T-helper 17 cell (primary cell): ENCODE data around the gene PITPNC1. TPM values are rescaled to one million over a fixed set of nuclear protein-coding genes. Genes with fewer than 3 reads are reported as not detected.
A peak's percentile ranks its signal among the peaks of the same experiment; 100 is the strongest.
"Not testable (repeated sequence)": the region's sequence is repeated elsewhere in the genome, so short reads cannot be mapped to it uniquely, and the experiment has no call there.

Source experiments
- ATAC-seq: fragments of 150-1000 bp; cut with Tn5 transposase; 2 replicates; pipeline ENCODE4 v1.10.0; 2021; ENCODE audit warnings: mild to moderate bottlenecking, moderate library complexity
- DNase-seq, 3 donors: peaks; one replicate each; pipeline versions ENCODE4 v3.0.0 to v3.0.0-alpha.2; 2020 to 2021
- H3K9me3 ChIP-seq: one replicate; pipeline ENCODE4 v1.7.0; 2013; ENCODE audit warnings: low read length, mild to moderate bottlenecking; ENCODE audit not compliant: control insufficient read depth, poor library complexity, severe bottlenecking
- H3K27ac Mint-ChIP-seq: one replicate; pipeline ENCODE4 v1.8.0; 2022; ENCODE audit warnings: mild to moderate bottlenecking, moderate library complexity, mixed read lengths
- H3K27me3 Mint-ChIP-seq: one replicate; pipeline ENCODE4 v1.8.0; 2022; ENCODE audit warnings: mixed read lengths
- H3K36me3 Mint-ChIP-seq: one replicate; pipeline ENCODE4 v1.8.0; 2022; ENCODE audit warnings: low read depth, mixed read lengths
- H3K4me1 Mint-ChIP-seq: one replicate; pipeline ENCODE4 v1.8.0; 2022; ENCODE audit warnings: mild to moderate bottlenecking, mixed read lengths
- H3K4me3 Mint-ChIP-seq: one replicate; pipeline ENCODE4 v1.8.0; 2022; ENCODE audit warnings: mild to moderate bottlenecking, moderate library complexity, mixed read lengths
- total RNA-seq, 4 donors: library from RNA in 2 of 4; stranded (reverse) in 2 of 4; gene quantifications; one replicate each; pipeline ENCODE4 v1.2.3 and lab custom pipeline; 2022 to 2026

PITPNC1 gene
- total RNA-seq, 2 donors from 2014 or later = 72.9 to 82.0 TPM

GRCh38 chr17:67393809-67394397 is 16.8 kb downstream of the PITPNC1 start:
- no peak for ATAC-seq
- no peak overlapping the region for H3K4me3 Mint-ChIP-seq
- no peaks in the 10 kb centered on the region for H3K36me3 Mint-ChIP-seq
- H3K27me3 Mint-ChIP-seq = no peaks in the 10 kb centered on the region
- no peaks in the 10 kb centered on the region for H3K9me3 ChIP-seq
- DNase-seq = no peak
- peaks cover 31% of the 10 kb centered on the region for H3K4me1 Mint-ChIP-seq
- H3K27ac Mint-ChIP-seq = peak overlapping the region; percentile 94

GRCh38 chr17:67399676-67400075 is 22.6 kb downstream of the PITPNC1 start:
- peak overlapping the region; percentile 86 for H3K27ac Mint-ChIP-seq
- DNase-seq (no peak), ATAC-seq (no peak)
- H3K4me1 Mint-ChIP-seq = peaks cover 25% of the 10 kb centered on the region
- no peaks in the 10 kb centered on the region for H3K27me3 Mint-ChIP-seq
- no peak overlapping the region for H3K4me3 Mint-ChIP-seq
- peaks cover 2% of the 10 kb centered on the region for H3K36me3 Mint-ChIP-seq
- H3K9me3 ChIP-seq = no peaks in the 10 kb centered on the region

- Mint-ChIP-seq H3K4me3 (no peak overlapping the region), H3K27ac (peak overlapping the region; percentile 86), H3K36me3 (peaks cover 2% of the 10 kb centered on the region), H3K27me3 (no peaks in the 10 kb centered on the region), H3K4me1 (peaks cover 25% of the 10 kb centered on the region)
- no peak for DNase-seq
- peak; percentile 57 for ATAC-seq
- no peaks in the 10 kb centered on the region for H3K9me3 ChIP-seq
These were observed 23.1 kb downstream of the PITPNC1 start for GRCh38 chr17:67400193-67400592.

GRCh38 chr17:67401106-67401505 is 24.0 kb downstream of the PITPNC1 start:
- no peak for DNase-seq
- no peaks in the 10 kb centered on the region for H3K9me3 ChIP-seq
- Mint-ChIP-seq H3K27ac (peak overlapping the region; percentile 67), H3K27me3 (no peaks in the 10 kb centered on the region), H3K4me3 (peak overlapping the region; percentile 49), H3K36me3 (peaks cover 2% of the 10 kb centered on the region), H3K4me1 (peaks cover 31% of the 10 kb centered on the region)
- no peak for ATAC-seq

GRCh38 chr17:67401598-67402504 is 24.8 kb downstream of the PITPNC1 start:
- no peaks in the 10 kb centered on the region for H3K9me3 ChIP-seq
- H3K36me3 Mint-ChIP-seq = peaks cover 2% of the 10 kb centered on the region
- peak overlapping the region; percentile 67 for H3K27ac Mint-ChIP-seq
- H3K27me3 Mint-ChIP-seq = no peaks in the 10 kb centered on the region
- DNase-seq (no peak), ATAC-seq (no peak)
- peaks cover 33% of the 10 kb centered on the region for H3K4me1 Mint-ChIP-seq
- H3K4me3 Mint-ChIP-seq = no peak overlapping the region

GRCh38 chr17:67403065-67403464 is 26.0 kb downstream of the PITPNC1 start:
- Mint-ChIP-seq H3K27me3 (no peaks in the 10 kb centered on the region), H3K4me1 (peaks cover 37% of the 10 kb centered on the region), H3K36me3 (peaks cover 2% of the 10 kb centered on the region), H3K27ac (no peak overlapping the region), H3K4me3 (no peak overlapping the region)
- DNase-seq (no peak), ATAC-seq (no peak)
- H3K9me3 ChIP-seq = no peaks in the 10 kb centered on the region

- H3K27me3 Mint-ChIP-seq = no peaks in the 10 kb centered on the region
These were observed 26.4 kb downstream of the PITPNC1 start for GRCh38 chr17:67403483-67403882.

GRCh38 chr17:67408455-67408830 is 31.4 kb downstream of the PITPNC1 start:
- not testable (repeated sequence) for DNase-seq, H3K9me3 ChIP-seq, ATAC-seq, H3K4me3 Mint-ChIP-seq, H3K36me3 Mint-ChIP-seq, H3K27me3 Mint-ChIP-seq
- Mint-ChIP-seq H3K27ac (peak overlapping the region; percentile 67), H3K4me1 (peaks cover 30% of the 10 kb centered on the region)

More at GRCh38 chr17:67403483-67403882, 26.4 kb downstream of the PITPNC1 start:
- Mint-ChIP-seq H3K4me3 (no peak overlapping the region), H3K4me1 (peaks cover 38% of the 10 kb centered on the region), H3K27ac (no peak overlapping the region), H3K36me3 (peaks cover 2% of the 10 kb centered on the region)
- no peak for ATAC-seq
- H3K9me3 ChIP-seq = no peaks in the 10 kb centered on the region
- DNase-seq = no peak

- no peak for DNase-seq
- Mint-ChIP-seq H3K27me3 (no peaks in the 10 kb centered on the region), H3K4me3 (no peak overlapping the region), H3K27ac (peak overlapping the region; percentile 76), H3K36me3 (no peaks in the 10 kb centered on the region), H3K4me1 (peaks cover 31% of the 10 kb centered on the region)
- H3K9me3 ChIP-seq = no peaks in the 10 kb centered on the region
- ATAC-seq = no peak
These were observed 34.3 kb downstream of the PITPNC1 start for GRCh38 chr17:67411397-67411796.

GRCh38 chr17:67412032-67412431 is 35.0 kb downstream of the PITPNC1 start:
- Mint-ChIP-seq H3K36me3 (no peaks in the 10 kb centered on the region), H3K27ac (peak overlapping the region; percentile 76), H3K4me3 (no peak overlapping the region), H3K27me3 (no peaks in the 10 kb centered on the region), H3K4me1 (peaks cover 29% of the 10 kb centered on the region)
- DNase-seq = no peak
- no peak for ATAC-seq
- H3K9me3 ChIP-seq = no peaks in the 10 kb centered on the region

GRCh38 chr17:67412941-67413340 is 35.9 kb downstream of the PITPNC1 start:
- no peaks in the 10 kb centered on the region for H3K27me3 Mint-ChIP-seq
- ATAC-seq = no peak
- no peaks in the 10 kb centered on the region for H3K9me3 ChIP-seq
- H3K4me1 Mint-ChIP-seq = peaks cover 27% of the 10 kb centered on the region
- peak overlapping the region; percentile 84 for H3K27ac Mint-ChIP-seq
- no peak overlapping the region for H3K4me3 Mint-ChIP-seq
- no peak for DNase-seq
- H3K36me3 Mint-ChIP-seq = no peaks in the 10 kb centered on the region

- no peaks in the 10 kb centered on the region for H3K27me3 Mint-ChIP-seq
- ATAC-seq (no peak), DNase-seq (no peak)
- no peaks in the 10 kb centered on the region for H3K9me3 ChIP-seq
- peak overlapping the region; percentile 84 for H3K27ac Mint-ChIP-seq
- no peaks in the 10 kb centered on the region for H3K36me3 Mint-ChIP-seq
- H3K4me3 Mint-ChIP-seq = no peak overlapping the region
- H3K4me1 Mint-ChIP-seq = peaks cover 31% of the 10 kb centered on the region
These were observed 36.3 kb downstream of the PITPNC1 start for GRCh38 chr17:67413388-67413787.

GRCh38 chr17:67414130-67414529 is 37.0 kb downstream of the PITPNC1 start:
- no peak overlapping the region for H3K4me3 Mint-ChIP-seq
- H3K4me1 Mint-ChIP-seq = peaks cover 31% of the 10 kb centered on the region
- ATAC-seq (no peak), DNase-seq (no peak)
- H3K36me3 Mint-ChIP-seq = no peaks in the 10 kb centered on the region
- H3K27ac Mint-ChIP-seq = peak overlapping the region; percentile 84
- H3K27me3 Mint-ChIP-seq = no peaks in the 10 kb centered on the region
- no peaks in the 10 kb centered on the region for H3K9me3 ChIP-seq
